Caki2 (cell line): Measurements from ENCODE around the gene IL17RD. TPM values are rescaled to one million over a fixed set of nuclear protein-coding genes. Genes with fewer than 3 reads are reported as not detected.

Experiments
- DNase-seq: peaks from one replicate; pipeline ENCODE4 v3.0.0-alpha.2; 2015; ENCODE audit warnings: low read depth
- in situ Hi-C: cut with HindIII; loops from 2 replicates; pipeline ENCODE4 v1.10.0; 2016; ENCODE audit warnings: low sequenced_read_pairs, low pct_unique_long_range_greater_than_20kb, mixed read lengths
- total RNA-seq: library from RNA; depleted of rRNA; stranded (reverse); fragments of >200 nt; shearing (Covaris generic); gene quantifications from 2 replicates; pipeline ENCODE4 v1.2.3, GENCODE V29; 2014; ENCODE audit warnings: low replicate concordance; rRNA removed

Gene IL17RD
- 0.81 and 2.6 TPM in 2 replicates for total RNA-seq

GRCh38 chr3:57164657-57165573, at the start of gene IL17RD:
Gene IL17RD (minus strand): TSS chr3:57165353. CDS start chr3:57165286, 67 bp downstream.
- peak; percentile 39 for DNase-seq
- in situ Hi-C loops, result no loop called here

GRCh38 chr3:57206423-57206822, 41.3 kb upstream of the IL17RD start:
- DNase-seq, result no peak
- in situ Hi-C loops, result no loop called here

GRCh38 chr3:57199895-57200297, 34.7 kb upstream of the IL17RD start, which contains the start of gene HESX1:
Gene HESX1 (minus strand): TSS chr3:57199978. CDS start chr3:57199918, 60 bp downstream.
- no peak for DNase-seq
- in situ Hi-C loops, result no loop called here

GRCh38 chr3:57194641-57195040, 29.5 kb upstream of the IL17RD start:
- no peak for DNase-seq
- in situ Hi-C loops, result no loop called here

- no peak for DNase-seq
- in situ Hi-C loops, result no loop called here
Measured at GRCh38 chr3:57192028-57192427, 26.9 kb upstream of the IL17RD start.

GRCh38 chr3:57184526-57184925, 19.4 kb upstream of the IL17RD start:
- no peak for DNase-seq
- in situ Hi-C loops, result no loop called here

- DNase-seq, result peak; percentile 6
- in situ Hi-C loops, result no loop called here
Measured at GRCh38 chr3:57179580-57180410, 14.6 kb upstream of the IL17RD start.

- in situ Hi-C loops, result no loop called here
- no peak for DNase-seq
Measured at GRCh38 chr3:57176045-57176444, 10.9 kb upstream of the IL17RD start.

GRCh38 chr3:57173687-57174086, 8.5 kb upstream of the IL17RD start:
- in situ Hi-C loops, result no loop called here
- DNase-seq, result no peak

- no peak for DNase-seq
- in situ Hi-C loops, result no loop called here
Measured at GRCh38 chr3:57170946-57171345, 5.8 kb upstream of the IL17RD start.

- peak; percentile 53 for DNase-seq
Measured at GRCh38 chr3:57169872-57170623, 4.9 kb upstream of the IL17RD start.

GRCh38 chr3:57169108-57169507, 4.0 kb upstream of the IL17RD start:
- in situ Hi-C loops, result no loop called here
- peak; percentile 21 for DNase-seq

More at GRCh38 chr3:57169872-57170623, 4.9 kb upstream of the IL17RD start:
- in situ Hi-C loops, result no loop called here

GRCh38 chr3:57168151-57168550, 3.0 kb upstream of the IL17RD start:
- in situ Hi-C loops, result no loop called here
- no peak for DNase-seq

- no peak for DNase-seq
Measured at GRCh38 chr3:57166660-57167059, 1.5 kb upstream of the IL17RD start.

GRCh38 chr3:57165641-57166040, 488 bp upstream of the IL17RD start:
- no peak for DNase-seq
- in situ Hi-C loops, result no loop called here

More at GRCh38 chr3:57166660-57167059, 1.5 kb upstream of the IL17RD start:
- in situ Hi-C loops, result no loop called here

- no peak for DNase-seq
- in situ Hi-C loops, result no loop called here
Measured at GRCh38 chr3:57164217-57164656, 916 bp downstream of the IL17RD start.

GRCh38 chr3:57163751-57164150, 1.4 kb downstream of the IL17RD start:
- DNase-seq, result no peak
- in situ Hi-C loops, result no loop called here

- in situ Hi-C loops, result no loop called here
- DNase-seq, result no peak
Measured at GRCh38 chr3:57161915-57162314, 3.2 kb downstream of the IL17RD start.
